ENCODE data around the gene ASXL1. TPM values are rescaled to one million over a fixed set of nuclear protein-coding genes. Genes with fewer than 3 reads are reported as not detected.

The ASXL1 gene
- total and polyA plus RNA-seq, 9 of the 15 experiments (the other 6 are each of a cell fraction or from before 2014, with no cell fraction given), result 6.5 to 65.3 (median 32.3) TPM

- no peak for TF ChIP-seq AFF4 (CRISPR knock-in tag; IDR thresholded peaks at IDR 0.05)
- TF ChIP-seq EP400 (IDR thresholded peaks at IDR 0.05), result no peak
- TF ChIP-seq KDM4B (IDR thresholded peaks at IDR 0.05; ENCODE audit: borderline replicate concordance in 2 of 2, low read depth in 1 of 2), result no peak
- TF ChIP-seq ESRRA (IDR thresholded peaks at IDR 0.05; ENCODE audit: borderline replicate concordance, low read depth), result peak; percentile 10; the same call in 1 of the 2 replicates
- TF ChIP-seq ZNF778 (CRISPR knock-in tag; IDR thresholded peaks at IDR 0.05), result no peak
- TF ChIP-seq ZNF175 (CRISPR knock-in tag; IDR thresholded peaks at IDR 0.05; ENCODE audit: low read depth), result no peak
- TF ChIP-seq ZNF699 (CRISPR knock-in tag; IDR thresholded peaks at IDR 0.05; ENCODE audit: insufficient replicate concordance), result no peak
- no peak for TF ChIP-seq E2F1 (CRISPR knock-in tag; IDR thresholded peaks at IDR 0.05)
- no peak for TF ChIP-seq SNIP1 (IDR thresholded peaks at IDR 0.05; ENCODE audit: low read depth)
- no peak for TF ChIP-seq ZNF354B (CRISPR knock-in tag; IDR thresholded peaks at IDR 0.05)
- peak in 1 of 2 experiments; percentile 50 for TF ChIP-seq AFF1 (IDR thresholded peaks at IDR 0.05; ENCODE audit: low read depth in 1 of 2, partially characterized antibody in 2 of 2)
- 0 out of 2 replicates have a peak, but pooled peaks have one; percentile 6 for TF ChIP-seq ZNF316 (IDR thresholded peaks at IDR 0.05)
- TF ChIP-seq SREBF1 (IDR thresholded peaks at IDR 0.05; ENCODE audit: borderline replicate concordance, low read depth, low read length), result no peak
- TF ChIP-seq SMARCA4 (IDR thresholded peaks at IDR 0.05), result peak; percentile 39; the same call in 1 of the 2 replicates
- TF ChIP-seq SMARCE1 (IDR thresholded peaks at IDR 0.05), result peak; percentile 62; the same call in 1 of the 2 replicates
- TF ChIP-seq MTA1 (IDR thresholded peaks at IDR 0.05; ENCODE audit: borderline replicate concordance), result peak; percentile 16; the same call in 1 of the 2 replicates
- TF ChIP-seq ZNF280B (CRISPR knock-in tag; IDR thresholded peaks at IDR 0.05), result no peak
- no peak for TF ChIP-seq ZBTB7A (IDR thresholded peaks at IDR 0.05; ENCODE audit: borderline replicate concordance, control insufficient read depth, low read depth, low read length)
- TF ChIP-seq BHLHE40 (IDR thresholded peaks at IDR 0.05; ENCODE audit: low read length), result no peak
Measured at GRCh38 chr20:32357375-32357868, 709 bp upstream of the ASXL1 start (continued).
